IMR-90 (cell line): ENCODE data around the gene PRKN. TPM values are rescaled to one million over a fixed set of nuclear protein-coding genes. Genes with fewer than 3 reads are reported as not detected.

Source experiments
- ATAC-seq: fragments of 200-7000 bp; cut with Tn5 transposase; 2 replicates; pipeline ENCODE4 v1.9.1; 2020; ENCODE audit warnings: low read depth, mild to moderate bottlenecking, moderate library complexity
- BruUV-seq: library from RNA; stranded (reverse); fragments of 400-500 nt; replicated peaks from 2 replicates; lab custom pipeline; 2021; lab: Mats Ljungman, UMichigan
- CTCF ChIA-PET: fragments of 300-600 bp; formaldehyde crosslinking; extraction: SDS; loops from one replicate; lab custom pipeline; 2021; ENCODE audit warnings: antibody characterized with exemption; lab: Yijun Ruan, JAX
- POLR2A ChIA-PET: fragments of 300-600 bp; sonication (Branson Sonifier 250); formaldehyde crosslinking; loops from one replicate; lab custom pipeline; 2022; ENCODE audit warnings: antibody characterized with exemption; ENCODE audit not compliant: unreplicated experiment; lab: Charles Lee
- DNase-seq: peaks from one replicate; pipeline ENCODE4 v3.0.0; 2013
- H2AFZ ChIP-seq: replicated peaks from 2 replicates; pipeline ENCODE3; 2013; ENCODE audit warnings: low read length, mild to moderate bottlenecking; ENCODE audit not compliant: poor library complexity
- H2AK5ac ChIP-seq: 2 replicates; pipeline ENCODE4 v1.6.1; 2013; ENCODE audit warnings: low read depth, low read length, inconsistent platforms
- H2AK9ac ChIP-seq: replicated peaks from 2 replicates; pipeline ENCODE3; 2013; ENCODE audit warnings: mild to moderate bottlenecking, low read depth, low read length, moderate library complexity; ENCODE audit not compliant: poor library complexity
- H2BK120ac ChIP-seq: 2 replicates; pipeline ENCODE4 v1.6.1; 2013; ENCODE audit warnings: low read depth, low read length, inconsistent platforms
- H2BK15ac ChIP-seq: 3 replicates; pipeline ENCODE4 v1.6.1; 2013; ENCODE audit warnings: low read depth, low read length, inconsistent platforms
- H2BK20ac ChIP-seq: 2 replicates; pipeline ENCODE4 v1.6.1; 2013; ENCODE audit warnings: low read depth, mild to moderate bottlenecking, inconsistent platforms, low read length, moderate library complexity
- H2BK5ac ChIP-seq: 2 replicates; pipeline ENCODE4 v1.6.1; 2013; ENCODE audit warnings: mild to moderate bottlenecking, low read depth, low read length, inconsistent platforms; ENCODE audit not compliant: poor library complexity, severe bottlenecking
- H3K14ac ChIP-seq: replicated peaks from 2 replicates; pipeline ENCODE4 v1.6.1; 2013; ENCODE audit warnings: low read depth, low read length, inconsistent platforms
- H3K18ac ChIP-seq: 2 replicates; pipeline ENCODE4 v1.6.1; 2013; ENCODE audit warnings: low read depth, low read length, control low read depth
- H3K23ac ChIP-seq: 2 replicates; pipeline ENCODE4 v1.6.1; 2013; ENCODE audit warnings: low read depth, low read length, inconsistent platforms
- H3K27ac ChIP-seq: 2 replicates; pipeline ENCODE4 v1.5.1; 2013; ENCODE audit warnings: mild to moderate bottlenecking, control low read depth, low read length; ENCODE audit not compliant: insufficient read depth
- H3K27me3 ChIP-seq: 2 replicates; pipeline ENCODE4 v1.6.1; 2013; ENCODE audit warnings: low read length; ENCODE audit not compliant: control insufficient read depth, insufficient read depth
- H3K36me3 ChIP-seq: 2 replicates; pipeline ENCODE4 v1.6.1; 2013; ENCODE audit warnings: low read length, mixed read lengths; ENCODE audit not compliant: control insufficient read depth, insufficient read depth
- H3K4ac ChIP-seq: 2 replicates; pipeline ENCODE4 v1.6.1; 2013; ENCODE audit warnings: low read depth, low read length, inconsistent platforms
- H3K4me1 ChIP-seq: 2 replicates; pipeline ENCODE4 v1.6.1; 2013; ENCODE audit warnings: low read length, mixed read lengths; ENCODE audit not compliant: control insufficient read depth, insufficient read depth
- H3K4me2 ChIP-seq: 2 replicates; pipeline ENCODE4 v1.6.1; 2013; ENCODE audit warnings: low read depth, mild to moderate bottlenecking, control low read depth, low read length, moderate library complexity
- H3K4me3 ChIP-seq: 2 replicates; pipeline ENCODE4 v1.5.1; 2013; ENCODE audit warnings: low read depth, mild to moderate bottlenecking, control low read depth, low read length, moderate library complexity; ENCODE audit not compliant: insufficient read depth
- H3K56ac ChIP-seq: 2 replicates; pipeline ENCODE4 v1.6.1; 2013; ENCODE audit warnings: low read length, inconsistent platforms; ENCODE audit not compliant: insufficient read depth; ENCODE audit errors: extremely low read depth
- H3K79me1 ChIP-seq, 2 experiments: 2 replicates each; pipeline ENCODE4 v1.6.1; 2013; ENCODE audit warnings: low read length in 2 of 2, inconsistent platforms in 1 of 2, low read depth in 1 of 2
- H3K9ac ChIP-seq: 2 replicates; pipeline ENCODE4 v1.6.1; 2013; ENCODE audit warnings: low read depth, low read length, control low read depth
- H3K9me1 ChIP-seq: 2 replicates; pipeline ENCODE4 v1.6.1; 2013; ENCODE audit warnings: low read length, inconsistent platforms; ENCODE audit not compliant: insufficient read depth
- H3K9me3 ChIP-seq: 2 replicates; pipeline ENCODE4 v1.6.1; 2013; ENCODE audit warnings: low read length; ENCODE audit not compliant: control insufficient read depth, insufficient read depth
- H4K20me1 ChIP-seq: 2 replicates; pipeline ENCODE4 v1.6.1; 2013; ENCODE audit warnings: low read length, inconsistent platforms; ENCODE audit not compliant: insufficient read depth
- H4K5ac ChIP-seq: 2 replicates; pipeline ENCODE4 v1.6.1; 2013; ENCODE audit warnings: mild to moderate bottlenecking, low read depth, low read length, control low read depth
- H4K8ac ChIP-seq, 2 experiments: 2 replicates each; pipeline ENCODE4 v1.6.1; 2013; ENCODE audit warnings: low read depth in 2 of 2, low read length in 2 of 2, control low read depth in 1 of 2, inconsistent platforms in 1 of 2
- H4K91ac ChIP-seq: 2 replicates; pipeline ENCODE4 v1.6.1; 2013; ENCODE audit warnings: low read depth, low read length, inconsistent platforms; ENCODE audit not compliant: insufficient read depth
- BHLHE40 ChIP-seq: fragments of 150-350 bp; IDR thresholded peaks from 2 replicates; pipeline ENCODE4 v1.6.1; 2016; ENCODE audit warnings: mild to moderate bottlenecking, low read depth, low read length
- CEBPB ChIP-seq: IDR thresholded peaks from 2 replicates; pipeline ENCODE4 v1.6.1; 2012; ENCODE audit warnings: low read depth, low read length, improper control_type of control experiment
- CHD1 ChIP-seq: IDR thresholded peaks from 2 replicates; pipeline ENCODE4 v1.6.1; 2012; ENCODE audit warnings: low read depth, low read length, improper control_type of control experiment
- FOS ChIP-seq: fragments of 150-350 bp; IDR thresholded peaks from 2 replicates; pipeline ENCODE4 v1.6.1; 2016; ENCODE audit warnings: low read depth, low read length
- MAFK ChIP-seq: IDR thresholded peaks from 2 replicates; pipeline ENCODE4 v1.6.1; 2012; ENCODE audit warnings: low read depth, low read length, improper control_type of control experiment
- MAZ ChIP-seq: IDR thresholded peaks from 2 replicates; pipeline ENCODE4 v1.6.1; 2012; ENCODE audit warnings: low read depth, mild to moderate bottlenecking, low read length, improper control_type of control experiment, moderate library complexity, borderline replicate concordance
- MXI1 ChIP-seq: IDR thresholded peaks from 2 replicates; pipeline ENCODE4 v1.6.1; 2012; ENCODE audit warnings: low read depth, mild to moderate bottlenecking, low read length, moderate library complexity, borderline replicate concordance
- NFE2L2 ChIP-seq: fragments of 150-350 bp; IDR thresholded peaks from 2 replicates; pipeline ENCODE4 v1.6.1; 2016; ENCODE audit warnings: low read depth, mild to moderate bottlenecking, low read length
- POLR2A ChIP-seq: IDR thresholded peaks from 2 replicates; pipeline ENCODE4 v1.6.1; 2012; ENCODE audit warnings: mild to moderate bottlenecking, low read depth, low read length
- RAD21 ChIP-seq: IDR thresholded peaks from 2 replicates; pipeline ENCODE4 v1.6.1; 2012; ENCODE audit warnings: low read length, improper control_type of control experiment
- RCOR1 ChIP-seq: IDR thresholded peaks from 2 replicates; pipeline ENCODE4 v1.6.1; 2012; ENCODE audit warnings: mild to moderate bottlenecking, low read length, improper control_type of control experiment; ENCODE audit not compliant: insufficient replicate concordance
- RFX5 ChIP-seq: IDR thresholded peaks from 2 replicates; pipeline ENCODE4 v1.8.0; 2012; ENCODE audit warnings: low read depth, mild to moderate bottlenecking, low read length, moderate library complexity
- SMC3 ChIP-seq: fragments of 150-350 bp; IDR thresholded peaks from 2 replicates; pipeline ENCODE4 v1.6.1; 2016; ENCODE audit warnings: low read depth, mild to moderate bottlenecking, antibody characterized with exemption, low read length, moderate library complexity
- USF2 ChIP-seq: fragments of 150-350 bp; IDR thresholded peaks from 2 replicates; pipeline ENCODE4 v1.6.1; 2017; ENCODE audit warnings: mild to moderate bottlenecking, antibody characterized with exemption, low read length, low read depth
- WGBS, 2 experiments: methylation state at CpG; one replicate each; pipeline versions ENCODE4 v1.1.5 to v1.1.7; 2013; ENCODE audit warnings: missing lambda C conversion rate in 2 of 2; ENCODE audit not compliant: insufficient read length in 1 of 2; ENCODE audit errors: extremely low coverage in 2 of 2; 5-methylcytosine and 5-hydroxymethylcytosine counted together
- dilution Hi-C: fragments of 300-500 bp; cut with HindIII; formaldehyde crosslinking; loops from one replicate; pipeline ENCODE4 v1.14.3; 2018; ENCODE audit warnings: low sequenced_read_pairs; ENCODE audit not compliant: unreplicated experiment
- in situ Hi-C: fragments of 300-500 bp; cut with MboI; formaldehyde crosslinking; loops from 3 replicates; pipeline ENCODE4 v1.14.3; 2019; ENCODE audit warnings: low sequenced_read_pairs, inconsistent platforms, mixed read lengths
- intact Hi-C: fragments of 100-400 bp; cut with micrococcal nuclease; formaldehyde crosslinking; loops from 2 replicates; pipeline ENCODE4 v1.10.0; 2022
- polyA plus RNA-seq, 3 experiments: library from polyadenylated mRNA; depleted of rRNA; stranded (reverse); fragments of >200 nt; gene quantifications; 2 replicates each; pipeline ENCODE4 v1.2.3, GENCODE V29; 2012; ENCODE audit warnings: low replicate concordance in 1 of 3
- total RNA-seq: library from RNA; depleted of rRNA; stranded (reverse); fragments of >200 nt; gene quantifications from 2 replicates; pipeline ENCODE4 v1.2.3, GENCODE V29; 2012
- TF ChIP-seq, protein P1 (sequence below): fragments of 150-350 bp; IDR thresholded peaks from 2 replicates; pipeline ENCODE4 v1.6.1; 2016; ENCODE audit warnings: low read depth, mild to moderate bottlenecking, low read length, moderate library complexity, borderline replicate concordance
- TF ChIP-seq, protein P2 (sequence below): conservative IDR thresholded peaks from 2 replicates; pipeline ENCODE4 v1.5.1; 2012; ENCODE audit warnings: mild to moderate bottlenecking, low read depth, low read length, improper control_type of control experiment

The PRKN gene
- total and polyA plus RNA-seq, 2 of the 4 experiments (the other 2 are of a cell fraction): 0.15 to 0.18 TPM

DNA sequence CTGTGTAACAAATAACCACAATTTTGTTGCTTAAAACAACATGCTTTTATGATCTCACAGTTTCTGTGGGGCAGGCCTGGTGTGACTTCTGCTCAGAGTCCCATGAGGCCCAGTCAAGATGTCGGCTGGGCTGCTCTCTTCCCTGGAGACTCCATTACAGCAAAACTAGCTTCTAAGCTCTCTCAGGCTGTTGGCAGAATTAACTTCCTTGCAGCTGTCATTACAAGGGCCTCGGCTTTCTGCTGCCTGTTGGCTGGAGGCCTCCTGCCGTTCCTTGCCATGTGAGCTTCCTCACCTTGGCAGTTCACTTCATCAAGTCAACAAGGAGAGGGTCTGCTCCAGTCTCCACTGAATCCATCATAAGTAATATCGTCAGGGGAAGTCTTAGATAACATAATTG lies 659.2 kb downstream of the PRKN start:
- Histone ChIP-seq H4K20me1 (no peaks in the 10 kb centered on the region), H4K91ac (no peak overlapping the region), H4K8ac (no peak overlapping the region), H3K18ac (no peak overlapping the region), H2BK20ac (no peak overlapping the region), H2BK5ac (no peak overlapping the region), H4K5ac (no peak overlapping the region), H3K9me3 (peaks cover 17% of the 10 kb centered on the region), H3K4ac (no peak overlapping the region), H2BK15ac (no peak overlapping the region), H2AK9ac (no peak overlapping the region), H2BK120ac (no peak overlapping the region), H3K4me1 (no peaks in the 10 kb centered on the region), H3K27ac (no peak overlapping the region), H2AK5ac (no peak overlapping the region), H3K9ac (no peak overlapping the region), H3K9me1 (no peaks in the 10 kb centered on the region), H3K36me3 (no peaks in the 10 kb centered on the region), H3K56ac (no peak overlapping the region), H3K4me3 (no peak overlapping the region), H3K4me2 (no peak overlapping the region), H3K27me3 (no peaks in the 10 kb centered on the region), H3K79me1 (no peaks in the 10 kb centered on the region), H3K23ac (no peak overlapping the region), H3K14ac (no peak overlapping the region), H2AFZ (no peak overlapping the region)
- TF ChIP-seq SMC3: no peak
- TF ChIP-seq CHD1: no peak
- no peak for TF ChIP-seq USF2
- TF ChIP-seq RFX5: no peak
- TF ChIP-seq RAD21: no peak
- no peak for TF ChIP-seq CEBPB
- TF ChIP-seq, protein P1, sequence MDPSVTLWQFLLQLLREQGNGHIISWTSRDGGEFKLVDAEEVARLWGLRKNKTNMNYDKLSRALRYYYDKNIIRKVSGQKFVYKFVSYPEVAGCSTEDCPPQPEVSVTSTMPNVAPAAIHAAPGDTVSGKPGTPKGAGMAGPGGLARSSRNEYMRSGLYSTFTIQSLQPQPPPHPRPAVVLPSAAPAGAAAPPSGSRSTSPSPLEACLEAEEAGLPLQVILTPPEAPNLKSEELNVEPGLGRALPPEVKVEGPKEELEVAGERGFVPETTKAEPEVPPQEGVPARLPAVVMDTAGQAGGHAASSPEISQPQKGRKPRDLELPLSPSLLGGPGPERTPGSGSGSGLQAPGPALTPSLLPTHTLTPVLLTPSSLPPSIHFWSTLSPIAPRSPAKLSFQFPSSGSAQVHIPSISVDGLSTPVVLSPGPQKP: no peak
- TF ChIP-seq BHLHE40: no peak
- TF ChIP-seq MXI1: no peak
- TF ChIP-seq MAFK: no peak
- TF ChIP-seq NFE2L2: no peak
- TF ChIP-seq FOS: no peak
- TF ChIP-seq POLR2A: no peak
- no peak for TF ChIP-seq RCOR1
- TF ChIP-seq, protein P2, sequence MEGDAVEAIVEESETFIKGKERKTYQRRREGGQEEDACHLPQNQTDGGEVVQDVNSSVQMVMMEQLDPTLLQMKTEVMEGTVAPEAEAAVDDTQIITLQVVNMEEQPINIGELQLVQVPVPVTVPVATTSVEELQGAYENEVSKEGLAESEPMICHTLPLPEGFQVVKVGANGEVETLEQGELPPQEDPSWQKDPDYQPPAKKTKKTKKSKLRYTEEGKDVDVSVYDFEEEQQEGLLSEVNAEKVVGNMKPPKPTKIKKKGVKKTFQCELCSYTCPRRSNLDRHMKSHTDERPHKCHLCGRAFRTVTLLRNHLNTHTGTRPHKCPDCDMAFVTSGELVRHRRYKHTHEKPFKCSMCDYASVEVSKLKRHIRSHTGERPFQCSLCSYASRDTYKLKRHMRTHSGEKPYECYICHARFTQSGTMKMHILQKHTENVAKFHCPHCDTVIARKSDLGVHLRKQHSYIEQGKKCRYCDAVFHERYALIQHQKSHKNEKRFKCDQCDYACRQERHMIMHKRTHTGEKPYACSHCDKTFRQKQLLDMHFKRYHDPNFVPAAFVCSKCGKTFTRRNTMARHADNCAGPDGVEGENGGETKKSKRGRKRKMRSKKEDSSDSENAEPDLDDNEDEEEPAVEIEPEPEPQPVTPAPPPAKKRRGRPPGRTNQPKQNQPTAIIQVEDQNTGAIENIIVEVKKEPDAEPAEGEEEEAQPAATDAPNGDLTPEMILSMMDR: no peak
- TF ChIP-seq MAZ: no peak
- 40% methylated on average over 2 of the region's 4 CpGs; no CpG with 5 or more reads in 1 of the 2 experiments for WGBS, 2 experiments
- BruUV-seq: no TSS peak
- ATAC-seq (no peak), DNase-seq (no peak)
- dilution Hi-C loops: no loop called here
- POLR2A ChIA-PET: no interaction called here
- CTCF ChIA-PET: no interaction called here
- intact Hi-C loops: no loop called here
- in situ Hi-C loops: no loop called here
